ENCODE results near the gene TCAIM.

TCAIM gene

DNA sequence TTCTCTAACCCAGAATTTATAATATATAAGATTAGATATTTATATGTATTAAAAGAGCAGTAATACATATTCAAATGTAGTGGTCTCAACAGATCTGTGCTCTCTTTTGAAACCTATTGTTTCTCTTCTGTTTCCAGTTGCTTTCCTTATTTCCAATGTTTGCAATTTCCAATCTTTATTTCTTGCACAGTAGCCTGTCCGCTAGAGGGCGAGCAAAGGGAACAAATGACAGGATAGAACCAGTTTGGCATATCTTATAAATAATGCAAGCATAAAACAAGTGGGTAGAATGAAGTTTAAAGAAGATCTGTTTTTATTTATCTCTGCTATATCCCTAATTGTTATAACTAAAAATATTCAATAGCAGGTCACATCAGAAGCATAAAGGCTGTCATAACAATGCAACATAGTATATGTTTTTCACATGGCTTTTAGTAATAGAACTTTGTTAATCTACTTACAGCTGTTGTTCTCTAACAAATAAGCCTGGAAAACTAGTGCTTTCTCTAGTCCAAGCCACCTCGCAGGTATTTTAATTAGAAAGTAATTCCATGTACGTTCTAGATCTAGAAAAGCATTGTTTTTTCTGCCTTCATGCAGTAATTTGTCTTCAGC, 15.1 kb upstream of the TCAIM start:
- TF ChIP-seq POLR2AphosphoS5 (IDR thresholded peaks at IDR 0.05; ENCODE audit: low read depth, low read length) (no peak), SIN3A (IDR thresholded peaks at IDR 0.05; ENCODE audit: borderline replicate concordance, insufficient read depth, low read length) (no peak), FOXP2 (optimal IDR thresholded peaks at IDR 0.05; ENCODE audit: borderline replicate concordance, extremely low read depth, extremely low read length, insufficient read depth) (no peak), TAF1 (IDR thresholded peaks at IDR 0.05; ENCODE audit: borderline replicate concordance, insufficient read depth, low read length) (no peak)
- TF ChIP-seq, protein P1, sequence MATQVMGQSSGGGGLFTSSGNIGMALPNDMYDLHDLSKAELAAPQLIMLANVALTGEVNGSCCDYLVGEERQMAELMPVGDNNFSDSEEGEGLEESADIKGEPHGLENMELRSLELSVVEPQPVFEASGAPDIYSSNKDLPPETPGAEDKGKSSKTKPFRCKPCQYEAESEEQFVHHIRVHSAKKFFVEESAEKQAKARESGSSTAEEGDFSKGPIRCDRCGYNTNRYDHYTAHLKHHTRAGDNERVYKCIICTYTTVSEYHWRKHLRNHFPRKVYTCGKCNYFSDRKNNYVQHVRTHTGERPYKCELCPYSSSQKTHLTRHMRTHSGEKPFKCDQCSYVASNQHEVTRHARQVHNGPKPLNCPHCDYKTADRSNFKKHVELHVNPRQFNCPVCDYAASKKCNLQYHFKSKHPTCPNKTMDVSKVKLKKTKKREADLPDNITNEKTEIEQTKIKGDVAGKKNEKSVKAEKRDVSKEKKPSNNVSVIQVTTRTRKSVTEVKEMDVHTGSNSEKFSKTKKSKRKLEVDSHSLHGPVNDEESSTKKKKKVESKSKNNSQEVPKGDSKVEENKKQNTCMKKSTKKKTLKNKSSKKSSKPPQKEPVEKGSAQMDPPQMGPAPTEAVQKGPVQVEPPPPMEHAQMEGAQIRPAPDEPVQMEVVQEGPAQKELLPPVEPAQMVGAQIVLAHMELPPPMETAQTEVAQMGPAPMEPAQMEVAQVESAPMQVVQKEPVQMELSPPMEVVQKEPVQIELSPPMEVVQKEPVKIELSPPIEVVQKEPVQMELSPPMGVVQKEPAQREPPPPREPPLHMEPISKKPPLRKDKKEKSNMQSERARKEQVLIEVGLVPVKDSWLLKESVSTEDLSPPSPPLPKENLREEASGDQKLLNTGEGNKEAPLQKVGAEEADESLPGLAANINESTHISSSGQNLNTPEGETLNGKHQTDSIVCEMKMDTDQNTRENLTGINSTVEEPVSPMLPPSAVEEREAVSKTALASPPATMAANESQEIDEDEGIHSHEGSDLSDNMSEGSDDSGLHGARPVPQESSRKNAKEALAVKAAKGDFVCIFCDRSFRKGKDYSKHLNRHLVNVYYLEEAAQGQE (IDR thresholded peaks at IDR 0.05; ENCODE audit: insufficient read depth in 1 of 2, low read depth in 2 of 2, low read length in 2 of 2) = no peak

DNA sequence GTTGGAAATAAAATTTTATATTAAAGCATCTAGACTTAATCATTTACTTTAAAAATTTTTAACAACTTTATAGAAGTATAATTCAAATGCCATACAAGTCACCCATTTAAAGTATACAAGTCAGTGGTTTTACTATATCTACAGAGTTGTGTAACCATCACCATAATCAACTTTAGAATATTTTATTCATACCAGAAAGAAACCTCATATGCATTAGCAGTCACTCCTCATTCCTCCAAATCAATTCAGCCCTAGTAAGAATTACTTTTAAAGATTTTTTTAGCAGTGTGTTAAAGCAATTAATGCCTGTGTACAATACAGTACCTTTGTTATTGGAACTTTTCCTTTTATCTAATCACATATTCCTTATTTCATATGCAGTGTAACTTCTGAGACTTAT, 14.0 kb upstream of the TCAIM start:
- TF ChIP-seq, protein P1 (IDR thresholded peaks at IDR 0.05; ENCODE audit: insufficient read depth in 1 of 2, low read depth in 2 of 2, low read length in 2 of 2) = no peak
- TF ChIP-seq FOXP2 (optimal IDR thresholded peaks at IDR 0.05; ENCODE audit: borderline replicate concordance, extremely low read depth, extremely low read length, insufficient read depth) (no peak), SIN3A (IDR thresholded peaks at IDR 0.05; ENCODE audit: borderline replicate concordance, insufficient read depth, low read length) (no peak), TAF1 (IDR thresholded peaks at IDR 0.05; ENCODE audit: borderline replicate concordance, insufficient read depth, low read length) (no peak), POLR2AphosphoS5 (IDR thresholded peaks at IDR 0.05; ENCODE audit: low read depth, low read length) (no peak)

DNA sequence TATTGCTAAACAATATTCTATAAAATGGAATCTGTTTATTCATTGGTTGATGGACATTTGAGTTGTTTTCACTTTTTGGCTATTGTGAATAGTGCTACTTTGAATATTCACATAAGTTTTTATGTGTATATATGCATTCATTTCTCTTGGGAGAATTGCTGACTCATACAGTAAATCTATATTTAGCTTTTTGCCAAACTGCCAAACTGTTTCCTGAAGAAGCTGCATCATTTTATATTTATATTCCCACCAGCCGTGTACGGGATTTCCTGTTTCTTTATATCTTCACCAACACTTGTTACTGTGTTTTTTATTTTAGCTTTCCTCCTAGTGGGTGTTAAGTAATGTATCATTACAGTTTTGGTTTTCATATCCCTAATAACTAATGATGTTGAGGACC, 12.5 kb upstream of the TCAIM start:
- TF ChIP-seq, protein P1 (IDR thresholded peaks at IDR 0.05; ENCODE audit: insufficient read depth in 1 of 2, low read depth in 2 of 2, low read length in 2 of 2) = no peak
- TF ChIP-seq TAF1 (IDR thresholded peaks at IDR 0.05; ENCODE audit: borderline replicate concordance, insufficient read depth, low read length) = no peak
- TF ChIP-seq SIN3A (IDR thresholded peaks at IDR 0.05; ENCODE audit: borderline replicate concordance, insufficient read depth, low read length) = no peak
- no peak for TF ChIP-seq POLR2AphosphoS5 (IDR thresholded peaks at IDR 0.05; ENCODE audit: low read depth, low read length)
- TF ChIP-seq FOXP2 (optimal IDR thresholded peaks at IDR 0.05; ENCODE audit: borderline replicate concordance, extremely low read depth, extremely low read length, insufficient read depth) = no peak

DNA sequence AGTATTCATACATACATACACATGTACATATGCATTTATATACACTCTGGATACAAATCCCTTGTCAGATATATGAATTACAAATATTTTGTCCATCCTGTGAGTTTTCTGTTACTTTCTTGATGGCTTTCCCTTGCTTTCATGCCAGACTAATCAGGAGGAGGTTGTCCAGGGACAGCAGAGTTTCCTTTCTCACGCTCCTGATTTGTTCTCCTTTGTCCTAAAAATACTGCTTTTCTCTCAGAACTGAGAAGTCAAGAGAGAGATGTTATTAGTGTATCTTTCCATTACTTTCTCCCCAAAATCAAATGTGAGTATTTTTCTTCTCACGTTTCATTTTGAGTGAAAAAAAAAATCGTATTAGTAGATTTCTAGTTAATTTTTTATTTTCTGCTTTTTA, 12.1 kb upstream of the TCAIM start:
- TF ChIP-seq, protein P1 (IDR thresholded peaks at IDR 0.05; ENCODE audit: insufficient read depth in 1 of 2, low read depth in 2 of 2, low read length in 2 of 2) = no peak
- TF ChIP-seq TAF1 (IDR thresholded peaks at IDR 0.05; ENCODE audit: borderline replicate concordance, insufficient read depth, low read length) (no peak), SIN3A (IDR thresholded peaks at IDR 0.05; ENCODE audit: borderline replicate concordance, insufficient read depth, low read length) (no peak), POLR2AphosphoS5 (IDR thresholded peaks at IDR 0.05; ENCODE audit: low read depth, low read length) (no peak), FOXP2 (optimal IDR thresholded peaks at IDR 0.05; ENCODE audit: borderline replicate concordance, extremely low read depth, extremely low read length, insufficient read depth) (no peak)
